EH (cell line): ENCODE data around the gene ANO7.

Source experiments
- DNase-seq: peaks from one replicate; pipeline ENCODE4 v3.0.0-alpha.2; 2015; ENCODE audit warnings: low read depth

Gene ANO7

GRCh38 chr2:241158546-241158900, 30.0 kb upstream of the ANO7 start:
- DNase-seq = no peak

GRCh38 chr2:241159116-241159515, 29.4 kb upstream of the ANO7 start:
- DNase-seq = no peak

GRCh38 chr2:241160318-241160717, 28.2 kb upstream of the ANO7 start:
- no peak for DNase-seq

GRCh38 chr2:241161646-241162281, 26.7 kb upstream of the ANO7 start:
- DNase-seq = peak; percentile 83

GRCh38 chr2:241163601-241164118, 24.8 kb upstream of the ANO7 start:
- peak; percentile 15 for DNase-seq

GRCh38 chr2:241168366-241168765, 20.1 kb upstream of the ANO7 start:
- DNase-seq = no peak

GRCh38 chr2:241173557-241173956, 14.9 kb upstream of the ANO7 start:
- no peak for DNase-seq

GRCh38 chr2:241177526-241178334, 10.7 kb upstream of the ANO7 start:
- DNase-seq = no peak

GRCh38 chr2:241178961-241179360, 9.5 kb upstream of the ANO7 start:
- no peak for DNase-seq

GRCh38 chr2:241179899-241180298, 8.6 kb upstream of the ANO7 start:
- DNase-seq = no peak

- DNase-seq = no peak
Observed at GRCh38 chr2:241180495-241180894, 8.0 kb upstream of the ANO7 start.

- no peak for DNase-seq
Observed at GRCh38 chr2:241182126-241182525, 6.4 kb upstream of the ANO7 start.

GRCh38 chr2:241182531-241183133, 5.8 kb upstream of the ANO7 start:
- no peak for DNase-seq

GRCh38 chr2:241183221-241183620, 5.3 kb upstream of the ANO7 start:
- no peak for DNase-seq

GRCh38 chr2:241184901-241185300, 3.6 kb upstream of the ANO7 start:
- no peak for DNase-seq

- no peak for DNase-seq
Observed at GRCh38 chr2:241185961-241186360, 2.5 kb upstream of the ANO7 start.

GRCh38 chr2:241187101-241187917, 1.2 kb upstream of the ANO7 start:
- no peak for DNase-seq

GRCh38 chr2:241187918-241188234, 601 bp upstream of the ANO7 start:
- no peak for DNase-seq

- DNase-seq = no peak
Observed at GRCh38 chr2:241189093-241189855, 797 bp downstream of the ANO7 start.

GRCh38 chr2:241189856-241190201, 1.4 kb downstream of the ANO7 start:
- no peak for DNase-seq

GRCh38 chr2:241190291-241190981, 2.0 kb downstream of the ANO7 start:
- no peak for DNase-seq
